ENCODE results near the gene CDK2. TPM values are rescaled to one million over a fixed set of nuclear protein-coding genes. Genes with fewer than 3 reads are reported as not detected.

The CDK2 gene
- total and polyA plus RNA-seq, 9 of the 15 experiments (the other 6 are each of a cell fraction or from before 2014, with no cell fraction given): 17.4 to 213 (median 109) TPM

DNA sequence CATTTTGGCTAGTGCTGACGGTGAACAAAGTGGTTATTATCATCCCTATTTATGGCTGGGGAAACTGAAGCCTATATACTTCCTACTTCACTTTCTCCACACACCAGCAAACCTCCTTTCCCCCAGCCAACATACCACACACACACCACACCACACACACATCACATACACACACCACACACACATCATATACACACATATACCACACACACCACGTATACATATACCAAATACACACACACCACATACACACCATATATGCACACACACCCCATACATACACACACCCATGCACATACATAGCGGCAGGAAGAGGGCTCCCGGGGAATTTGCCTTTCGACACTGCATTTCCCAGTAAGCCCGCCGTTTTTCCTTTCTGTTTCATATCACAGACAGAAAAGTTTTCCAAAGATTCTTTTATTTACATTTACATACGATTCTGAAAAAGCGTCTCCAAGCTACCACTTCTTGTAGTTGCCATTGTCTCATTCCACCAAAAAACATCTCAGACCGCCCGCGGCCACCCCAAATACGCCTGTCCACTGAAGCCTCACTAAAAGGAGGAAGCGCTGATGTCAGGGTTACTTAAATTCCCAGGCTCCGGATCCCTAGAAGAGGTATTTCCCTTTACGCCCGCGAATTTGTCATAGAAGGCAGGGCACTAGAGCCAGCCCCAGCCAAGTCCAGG lies 6.4 kb downstream of the CDK2 start (continued):
- TF ChIP-seq MXD1 (CRISPR knock-in tag; IDR thresholded peaks at IDR 0.05; ENCODE audit: borderline replicate concordance, poor library complexity, severe bottlenecking) (no peak), ZNF778 (CRISPR knock-in tag; IDR thresholded peaks at IDR 0.05) (no peak), PRPF4 (IDR thresholded peaks at IDR 0.05; ENCODE audit: insufficient read depth, low read depth, low read length, poor library complexity, severe bottlenecking) (no peak), ZNF584 (CRISPR knock-in tag; IDR thresholded peaks at IDR 0.05; ENCODE audit: low read depth) (no peak), HBP1 (CRISPR knock-in tag; IDR thresholded peaks at IDR 0.05) (peak; percentile 96), TCF3 (CRISPR knock-in tag; IDR thresholded peaks at IDR 0.05) (no peak), OTX1 (CRISPR knock-in tag; IDR thresholded peaks at IDR 0.05) (peak; percentile 90), CREB1 (IDR thresholded peaks at IDR 0.05) (no peak), CREB1 (CRISPR knock-in tag; IDR thresholded peaks at IDR 0.05) (no peak), TCFL5 (CRISPR knock-in tag; conservative IDR thresholded peaks at IDR 0.05) (no peak), NCOA4 (IDR thresholded peaks at IDR 0.05; ENCODE audit: partially characterized antibody) (peak; percentile 79), ZBED1 (IDR thresholded peaks at IDR 0.05) (no peak), ZNF280A (IDR thresholded peaks at IDR 0.05; ENCODE audit: low read depth, partially characterized antibody) (no peak)
- TF ChIP-seq, protein P1, sequence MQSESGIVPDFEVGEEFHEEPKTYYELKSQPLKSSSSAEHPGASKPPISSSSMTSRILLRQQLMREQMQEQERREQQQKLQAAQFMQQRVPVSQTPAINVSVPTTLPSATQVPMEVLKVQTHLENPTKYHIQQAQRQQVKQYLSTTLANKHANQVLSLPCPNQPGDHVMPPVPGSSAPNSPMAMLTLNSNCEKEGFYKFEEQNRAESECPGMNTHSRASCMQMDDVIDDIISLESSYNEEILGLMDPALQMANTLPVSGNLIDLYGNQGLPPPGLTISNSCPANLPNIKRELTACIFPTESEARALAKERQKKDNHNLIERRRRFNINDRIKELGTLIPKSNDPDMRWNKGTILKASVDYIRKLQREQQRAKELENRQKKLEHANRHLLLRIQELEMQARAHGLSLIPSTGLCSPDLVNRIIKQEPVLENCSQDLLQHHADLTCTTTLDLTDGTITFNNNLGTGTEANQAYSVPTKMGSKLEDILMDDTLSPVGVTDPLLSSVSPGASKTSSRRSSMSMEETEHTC (IDR thresholded peaks at IDR 0.05): no peak
- TF ChIP-seq, protein P2, sequence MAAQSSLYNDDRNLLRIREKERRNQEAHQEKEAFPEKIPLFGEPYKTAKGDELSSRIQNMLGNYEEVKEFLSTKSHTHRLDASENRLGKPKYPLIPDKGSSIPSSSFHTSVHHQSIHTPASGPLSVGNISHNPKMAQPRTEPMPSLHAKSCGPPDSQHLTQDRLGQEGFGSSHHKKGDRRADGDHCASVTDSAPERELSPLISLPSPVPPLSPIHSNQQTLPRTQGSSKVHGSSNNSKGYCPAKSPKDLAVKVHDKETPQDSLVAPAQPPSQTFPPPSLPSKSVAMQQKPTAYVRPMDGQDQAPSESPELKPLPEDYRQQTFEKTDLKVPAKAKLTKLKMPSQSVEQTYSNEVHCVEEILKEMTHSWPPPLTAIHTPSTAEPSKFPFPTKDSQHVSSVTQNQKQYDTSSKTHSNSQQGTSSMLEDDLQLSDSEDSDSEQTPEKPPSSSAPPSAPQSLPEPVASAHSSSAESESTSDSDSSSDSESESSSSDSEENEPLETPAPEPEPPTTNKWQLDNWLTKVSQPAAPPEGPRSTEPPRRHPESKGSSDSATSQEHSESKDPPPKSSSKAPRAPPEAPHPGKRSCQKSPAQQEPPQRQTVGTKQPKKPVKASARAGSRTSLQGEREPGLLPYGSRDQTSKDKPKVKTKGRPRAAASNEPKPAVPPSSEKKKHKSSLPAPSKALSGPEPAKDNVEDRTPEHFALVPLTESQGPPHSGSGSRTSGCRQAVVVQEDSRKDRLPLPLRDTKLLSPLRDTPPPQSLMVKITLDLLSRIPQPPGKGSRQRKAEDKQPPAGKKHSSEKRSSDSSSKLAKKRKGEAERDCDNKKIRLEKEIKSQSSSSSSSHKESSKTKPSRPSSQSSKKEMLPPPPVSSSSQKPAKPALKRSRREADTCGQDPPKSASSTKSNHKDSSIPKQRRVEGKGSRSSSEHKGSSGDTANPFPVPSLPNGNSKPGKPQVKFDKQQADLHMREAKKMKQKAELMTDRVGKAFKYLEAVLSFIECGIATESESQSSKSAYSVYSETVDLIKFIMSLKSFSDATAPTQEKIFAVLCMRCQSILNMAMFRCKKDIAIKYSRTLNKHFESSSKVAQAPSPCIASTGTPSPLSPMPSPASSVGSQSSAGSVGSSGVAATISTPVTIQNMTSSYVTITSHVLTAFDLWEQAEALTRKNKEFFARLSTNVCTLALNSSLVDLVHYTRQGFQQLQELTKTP (IDR thresholded peaks at IDR 0.05; ENCODE audit: low read depth in 1 of 2, partially characterized antibody in 2 of 2): peak; percentile 67 to 93
- TF ChIP-seq, protein P3, sequence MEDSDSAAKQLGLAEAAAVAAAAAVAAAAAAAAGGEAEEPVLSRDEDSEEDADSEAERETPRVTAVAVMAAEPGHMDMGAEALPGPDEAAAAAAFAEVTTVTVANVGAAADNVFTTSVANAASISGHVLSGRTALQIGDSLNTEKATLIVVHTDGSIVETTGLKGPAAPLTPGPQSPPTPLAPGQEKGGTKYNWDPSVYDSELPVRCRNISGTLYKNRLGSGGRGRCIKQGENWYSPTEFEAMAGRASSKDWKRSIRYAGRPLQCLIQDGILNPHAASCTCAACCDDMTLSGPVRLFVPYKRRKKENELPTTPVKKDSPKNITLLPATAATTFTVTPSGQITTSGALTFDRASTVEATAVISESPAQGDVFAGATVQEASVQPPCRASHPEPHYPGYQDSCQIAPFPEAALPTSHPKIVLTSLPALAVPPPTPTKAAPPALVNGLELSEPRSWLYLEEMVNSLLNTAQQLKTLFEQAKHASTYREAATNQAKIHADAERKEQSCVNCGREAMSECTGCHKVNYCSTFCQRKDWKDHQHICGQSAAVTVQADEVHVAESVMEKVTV (CRISPR knock-in tag; IDR thresholded peaks at IDR 0.05): 0 out of 2 replicates have a peak, but pooled peaks have one; percentile 6
